HEK293T (cell line): ENCODE measurements around the gene AP2S1.

Experiments used
- ARNT ChIP-seq: fragments of 450-650 bp; IDR thresholded peaks from 2 replicates; pipeline ENCODE4 v1.6.1; 2017; ENCODE audit warnings: mild to moderate bottlenecking
- BHLHE40 ChIP-seq: fragments of 450-650 bp; IDR thresholded peaks from 2 replicates; pipeline ENCODE4 v1.6.1; 2016; ENCODE audit warnings: mild to moderate bottlenecking, moderate library complexity, borderline replicate concordance
- CTBP1 ChIP-seq: fragments of 450-650 bp; IDR thresholded peaks from 2 replicates; pipeline ENCODE4 v1.6.1; 2016; ENCODE audit warnings: borderline replicate concordance
- ELF4 ChIP-seq: fragments of 450-650 bp; IDR thresholded peaks from 2 replicates; pipeline ENCODE4 v1.6.1; 2017; ENCODE audit warnings: antibody characterized with exemption
- FOXM1 ChIP-seq: fragments of 450-650 bp; IDR thresholded peaks from 2 replicates; pipeline ENCODE4 v1.6.1; 2017; ENCODE audit warnings: mild to moderate bottlenecking, borderline replicate concordance
- HDGF ChIP-seq: fragments of 450-650 bp; IDR thresholded peaks from 2 replicates; pipeline ENCODE4 v1.6.1; 2017; ENCODE audit warnings: antibody characterized with exemption, borderline replicate concordance
- L3MBTL2 ChIP-seq: fragments of 450-650 bp; conservative IDR thresholded peaks from 2 replicates; pipeline ENCODE4 v1.6.1; 2016; ENCODE audit warnings: mild to moderate bottlenecking
- LEF1 ChIP-seq: fragments of 450-650 bp; IDR thresholded peaks from 2 replicates; pipeline ENCODE4 v1.6.1; 2017; ENCODE audit warnings: mild to moderate bottlenecking, borderline replicate concordance
- NFRKB ChIP-seq: fragments of 450-650 bp; IDR thresholded peaks from 2 replicates; pipeline ENCODE4 v1.6.1; 2016; ENCODE audit warnings: mild to moderate bottlenecking, moderate library complexity
- SP1 ChIP-seq: fragments of 450-650 bp; IDR thresholded peaks from 2 replicates; pipeline ENCODE4 v1.6.1; 2017
- SUZ12 ChIP-seq: fragments of 450-650 bp; IDR thresholded peaks from 2 replicates; pipeline ENCODE4 v1.6.1; 2016; ENCODE audit warnings: mild to moderate bottlenecking
- TARDBP ChIP-seq: fragments of 450-650 bp; IDR thresholded peaks from 2 replicates; pipeline ENCODE4 v1.6.1; 2016
- ZNF384 ChIP-seq: fragments of 450-650 bp; IDR thresholded peaks from 2 replicates; pipeline ENCODE4 v1.6.1; 2016
- TF ChIP-seq, protein P1 (sequence below): fragments of 450-650 bp; IDR thresholded peaks from 2 replicates; pipeline ENCODE4 v1.6.1; 2016

DNA sequence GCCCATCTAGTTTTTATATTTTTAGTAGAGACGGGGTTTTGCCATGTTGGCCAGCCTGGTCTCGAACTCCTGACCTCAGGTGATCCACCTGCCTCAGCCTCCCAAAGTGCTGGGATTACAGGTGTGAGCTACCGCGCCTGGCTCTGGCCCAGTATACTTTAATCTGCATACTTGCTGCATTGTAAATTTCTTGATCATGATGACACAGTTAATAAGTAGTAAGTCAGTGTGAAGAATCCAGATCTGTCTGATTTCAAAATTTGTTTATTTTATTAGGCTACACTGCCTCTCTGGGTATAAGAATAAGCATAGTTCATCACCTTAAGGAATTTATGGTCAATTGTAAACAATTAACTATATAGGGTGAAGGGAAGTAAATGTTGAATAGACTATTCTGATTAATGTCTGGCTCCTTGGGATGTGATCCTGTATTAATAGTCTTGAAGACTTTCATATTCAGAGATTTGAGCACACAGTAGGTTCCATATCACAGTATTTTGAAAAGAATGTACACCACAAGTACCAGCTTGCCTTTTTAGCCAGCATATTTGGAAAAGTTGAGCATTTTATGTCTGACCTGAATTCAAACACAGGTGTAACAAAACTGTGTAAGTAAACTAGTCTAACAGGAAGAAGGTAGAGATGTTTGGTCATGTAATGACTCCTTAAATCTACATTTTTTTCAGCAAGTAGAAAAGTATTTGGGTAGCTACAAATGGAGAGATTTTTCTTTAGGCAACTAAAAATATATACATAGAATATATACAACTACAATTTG, 17.6 kb upstream of the AP2S1 start:
- no peak for TF ChIP-seq L3MBTL2
- TF ChIP-seq SP1 = no peak
- TF ChIP-seq SUZ12 = no peak
- no peak for TF ChIP-seq HDGF
- TF ChIP-seq FOXM1 = no peak
- TF ChIP-seq BHLHE40 = no peak
- TF ChIP-seq, protein P1, sequence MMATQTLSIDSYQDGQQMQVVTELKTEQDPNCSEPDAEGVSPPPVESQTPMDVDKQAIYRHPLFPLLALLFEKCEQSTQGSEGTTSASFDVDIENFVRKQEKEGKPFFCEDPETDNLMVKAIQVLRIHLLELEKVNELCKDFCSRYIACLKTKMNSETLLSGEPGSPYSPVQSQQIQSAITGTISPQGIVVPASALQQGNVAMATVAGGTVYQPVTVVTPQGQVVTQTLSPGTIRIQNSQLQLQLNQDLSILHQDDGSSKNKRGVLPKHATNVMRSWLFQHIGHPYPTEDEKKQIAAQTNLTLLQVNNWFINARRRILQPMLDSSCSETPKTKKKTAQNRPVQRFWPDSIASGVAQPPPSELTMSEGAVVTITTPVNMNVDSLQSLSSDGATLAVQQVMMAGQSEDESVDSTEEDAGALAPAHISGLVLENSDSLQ = no peak
- no peak for TF ChIP-seq ARNT
- no peak for TF ChIP-seq ZNF384
- TF ChIP-seq LEF1 = no peak
- no peak for TF ChIP-seq NFRKB
- TF ChIP-seq CTBP1 = no peak
- TF ChIP-seq ELF4 = no peak
- no peak for TF ChIP-seq TARDBP
